Measurements from ENCODE around the gene SLC22A4.

Gene SLC22A4

GRCh38 chr5:132342291-132343180, 48.3 kb downstream of the SLC22A4 start:
- no peaks in the 10 kb centered on the region for H3K4me1 ChIP-seq (ENCODE audit: control insufficient read depth, low read depth, low read length)
- no peaks in the 10 kb centered on the region for H3K36me3 ChIP-seq (ENCODE audit: control insufficient read depth, low read depth, low read length)
- no peak overlapping the region for H3K27ac ChIP-seq (ENCODE audit: low read length)
- no peaks in the 10 kb centered on the region for H3K9me3 ChIP-seq (ENCODE audit: control insufficient read depth, low read depth, low read length)
- no peak overlapping the region for H3K9ac ChIP-seq (ENCODE audit: low read length)
- H3K27me3 ChIP-seq (ENCODE audit: control insufficient read depth, insufficient read depth, low read length), result no peaks in the 10 kb centered on the region
- H3K4me3 ChIP-seq (ENCODE audit: low read length), result no peak overlapping the region

- Histone ChIP-seq H3K4me1 (ENCODE audit: control insufficient read depth, low read depth, low read length) (no peaks in the 10 kb centered on the region), H3K27me3 (ENCODE audit: control insufficient read depth, insufficient read depth, low read length) (no peaks in the 10 kb centered on the region), H3K27ac (ENCODE audit: low read length) (no peak overlapping the region), H3K4me3 (ENCODE audit: low read length) (no peak overlapping the region), H3K9me3 (ENCODE audit: control insufficient read depth, low read depth, low read length) (no peaks in the 10 kb centered on the region), H3K36me3 (ENCODE audit: control insufficient read depth, low read depth, low read length) (no peaks in the 10 kb centered on the region), H3K9ac (ENCODE audit: low read length) (no peak overlapping the region)
Observed at GRCh38 chr5:132344775-132345514, 50.8 kb downstream of the SLC22A4 start.

- H3K4me1 ChIP-seq (ENCODE audit: control insufficient read depth, low read depth, low read length), result peaks cover 11% of the 10 kb centered on the region
- no peak overlapping the region for H3K27ac ChIP-seq (ENCODE audit: low read length)
- H3K4me3 ChIP-seq (ENCODE audit: low read length), result no peak overlapping the region
- H3K36me3 ChIP-seq (ENCODE audit: control insufficient read depth, low read depth, low read length), result no peaks in the 10 kb centered on the region
- no peaks in the 10 kb centered on the region for H3K9me3 ChIP-seq (ENCODE audit: control insufficient read depth, low read depth, low read length)
- H3K27me3 ChIP-seq (ENCODE audit: control insufficient read depth, insufficient read depth, low read length), result no peaks in the 10 kb centered on the region
- no peak overlapping the region for H3K9ac ChIP-seq (ENCODE audit: low read length)
Observed at GRCh38 chr5:132353486-132353995, 59.3 kb downstream of the SLC22A4 start.

DNA sequence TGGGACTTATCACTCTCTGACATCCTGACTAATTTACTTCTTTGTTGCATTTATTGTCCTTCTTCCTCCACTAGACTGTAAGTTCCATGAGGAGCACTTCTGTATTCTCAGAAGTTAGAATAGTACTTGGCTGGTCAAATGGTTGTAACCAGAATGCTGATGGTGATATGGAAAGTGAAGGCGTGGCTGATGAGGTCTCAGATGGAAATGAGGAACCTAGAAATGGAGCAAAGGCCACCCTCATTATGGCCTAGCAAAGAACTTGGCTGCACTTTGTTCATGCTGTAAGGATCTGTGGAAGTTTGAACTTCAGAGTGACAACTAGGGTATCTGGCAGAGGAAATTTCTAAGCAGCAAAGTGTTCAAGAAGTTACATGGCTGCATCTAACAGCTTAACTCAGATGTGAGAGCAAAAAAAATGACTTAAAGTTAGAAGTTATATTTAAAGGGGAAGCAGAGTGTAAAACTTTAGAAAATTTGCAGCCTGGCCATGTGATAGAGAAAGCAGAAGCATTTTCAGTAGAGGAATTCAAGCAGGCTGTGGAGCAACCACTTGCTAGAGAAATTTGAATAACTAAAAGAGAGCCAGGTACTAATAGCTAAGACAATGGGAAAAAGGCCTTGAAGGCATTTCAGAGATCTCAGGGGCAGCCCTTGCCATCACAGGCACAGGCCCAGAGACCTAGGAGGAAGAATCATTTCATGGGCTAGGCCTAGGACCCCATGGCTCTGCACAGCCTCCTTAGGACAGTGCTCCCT, 60.4 kb downstream of the SLC22A4 start:
- no peak overlapping the region for H3K9ac ChIP-seq (ENCODE audit: low read length)
- H3K27ac ChIP-seq (ENCODE audit: low read length), result no peak overlapping the region
- peaks cover 11% of the 10 kb centered on the region for H3K4me1 ChIP-seq (ENCODE audit: control insufficient read depth, low read depth, low read length)
- no peaks in the 10 kb centered on the region for H3K27me3 ChIP-seq (ENCODE audit: control insufficient read depth, insufficient read depth, low read length)
- H3K9me3 ChIP-seq (ENCODE audit: control insufficient read depth, low read depth, low read length), result no peaks in the 10 kb centered on the region
- no peaks in the 10 kb centered on the region for H3K36me3 ChIP-seq (ENCODE audit: control insufficient read depth, low read depth, low read length)
- no peak overlapping the region for H3K4me3 ChIP-seq (ENCODE audit: low read length)

GRCh38 chr5:132355140-132355765, 61.1 kb downstream of the SLC22A4 start:
- no peaks in the 10 kb centered on the region for H3K27me3 ChIP-seq (ENCODE audit: control insufficient read depth, insufficient read depth, low read length)
- no peak overlapping the region for H3K9ac ChIP-seq (ENCODE audit: low read length)
- no peaks in the 10 kb centered on the region for H3K9me3 ChIP-seq (ENCODE audit: control insufficient read depth, low read depth, low read length)
- peaks cover 11% of the 10 kb centered on the region for H3K4me1 ChIP-seq (ENCODE audit: control insufficient read depth, low read depth, low read length)
- H3K4me3 ChIP-seq (ENCODE audit: low read length), result no peak overlapping the region
- H3K27ac ChIP-seq (ENCODE audit: low read length), result no peak overlapping the region
- no peaks in the 10 kb centered on the region for H3K36me3 ChIP-seq (ENCODE audit: control insufficient read depth, low read depth, low read length)

- Histone ChIP-seq H3K4me3 (ENCODE audit: low read length) (no peak overlapping the region), H3K9me3 (ENCODE audit: control insufficient read depth, low read depth, low read length) (no peaks in the 10 kb centered on the region), H3K27me3 (ENCODE audit: control insufficient read depth, insufficient read depth, low read length) (no peaks in the 10 kb centered on the region), H3K9ac (ENCODE audit: low read length) (no peak overlapping the region), H3K27ac (ENCODE audit: low read length) (no peak overlapping the region), H3K36me3 (ENCODE audit: control insufficient read depth, low read depth, low read length) (no peaks in the 10 kb centered on the region), H3K4me1 (ENCODE audit: control insufficient read depth, low read depth, low read length) (peaks cover 11% of the 10 kb centered on the region)
Observed at GRCh38 chr5:132358775-132359174, 64.6 kb downstream of the SLC22A4 start.

DNA sequence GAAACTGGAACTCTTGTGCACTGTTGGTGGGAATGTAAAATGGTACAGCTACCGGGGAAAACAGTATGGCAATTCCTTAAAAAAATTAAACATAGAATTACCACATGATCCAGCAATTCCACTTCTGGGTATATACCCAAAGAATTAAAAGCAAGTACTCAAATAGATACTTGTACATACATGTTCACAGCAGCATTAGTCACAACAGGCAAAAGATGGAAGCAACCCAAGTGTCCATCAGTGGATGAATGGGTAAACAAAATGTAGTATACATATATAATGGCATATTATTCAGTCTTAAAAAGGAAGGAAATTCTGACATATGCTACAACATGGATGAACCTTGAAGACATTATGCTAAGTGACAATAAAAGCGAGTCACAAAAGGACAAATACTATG, 67.9 kb downstream of the SLC22A4 start:
- H3K9me3 ChIP-seq (ENCODE audit: control insufficient read depth, low read depth, low read length), result no peaks in the 10 kb centered on the region
- no peaks in the 10 kb centered on the region for H3K27me3 ChIP-seq (ENCODE audit: control insufficient read depth, insufficient read depth, low read length)
- H3K27ac ChIP-seq (ENCODE audit: low read length), result no peak overlapping the region
- H3K9ac ChIP-seq (ENCODE audit: low read length), result no peak overlapping the region
- no peaks in the 10 kb centered on the region for H3K36me3 ChIP-seq (ENCODE audit: control insufficient read depth, low read depth, low read length)
- no peak overlapping the region for H3K4me3 ChIP-seq (ENCODE audit: low read length)
- H3K4me1 ChIP-seq (ENCODE audit: control insufficient read depth, low read depth, low read length), result no peaks in the 10 kb centered on the region

DNA sequence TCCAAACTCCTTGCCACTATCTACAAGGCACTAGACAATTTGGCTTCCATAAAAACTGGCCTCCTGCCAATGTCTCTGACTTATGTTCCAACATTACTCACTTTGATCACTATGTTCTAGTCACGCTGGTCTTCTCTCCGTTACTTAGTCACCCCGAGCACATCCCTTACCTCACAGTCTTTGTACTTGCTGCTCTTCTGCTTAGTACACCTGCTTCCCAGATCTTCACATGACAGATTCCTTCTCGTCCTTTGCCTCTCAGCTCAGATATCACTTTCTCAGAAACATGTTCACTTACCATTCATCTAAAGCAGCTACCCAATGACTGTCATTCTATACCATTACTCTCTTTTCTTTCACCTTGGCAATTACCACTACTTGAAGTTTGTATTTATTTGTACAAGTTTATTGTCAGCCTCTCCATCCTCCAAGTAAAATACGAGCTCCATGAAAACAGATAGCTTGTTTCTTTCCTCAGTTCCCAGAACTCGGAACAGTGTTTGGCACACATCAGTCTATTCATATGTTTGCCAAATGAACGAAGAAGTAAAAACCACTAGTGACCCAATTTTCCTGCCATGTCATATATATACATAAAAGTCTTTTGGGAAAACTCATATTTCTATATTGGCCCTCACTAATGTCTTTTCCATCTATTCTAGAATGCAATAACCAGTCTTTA, 69.4 kb downstream of the SLC22A4 start:
- Histone ChIP-seq H3K27me3 (ENCODE audit: control insufficient read depth, insufficient read depth, low read length) (no peaks in the 10 kb centered on the region), H3K4me1 (ENCODE audit: control insufficient read depth, low read depth, low read length) (no peaks in the 10 kb centered on the region), H3K9me3 (ENCODE audit: control insufficient read depth, low read depth, low read length) (no peaks in the 10 kb centered on the region), H3K4me3 (ENCODE audit: low read length) (no peak overlapping the region), H3K36me3 (ENCODE audit: control insufficient read depth, low read depth, low read length) (no peaks in the 10 kb centered on the region), H3K27ac (ENCODE audit: low read length) (no peak overlapping the region), H3K9ac (ENCODE audit: low read length) (no peak overlapping the region)

DNA sequence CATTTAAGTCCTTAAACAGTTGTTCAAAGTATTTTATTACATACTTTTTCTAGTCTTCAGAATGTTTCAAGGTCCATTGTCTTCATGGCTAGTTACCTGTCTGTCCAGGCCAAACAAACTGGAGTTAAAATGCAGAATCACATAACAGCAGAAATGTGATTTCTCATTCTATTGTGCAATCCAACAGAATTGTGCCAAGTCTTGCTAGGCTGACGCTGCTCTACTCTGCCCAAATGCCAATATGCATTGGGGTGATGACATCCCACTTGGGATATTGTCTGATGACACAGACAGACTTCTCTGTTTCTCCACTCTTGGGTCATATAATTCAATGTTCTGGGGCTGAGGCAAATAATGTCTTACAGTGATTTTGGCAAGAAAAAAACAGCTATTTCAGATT, 70.1 kb downstream of the SLC22A4 start:
- Histone ChIP-seq H3K9ac (ENCODE audit: low read length) (no peak overlapping the region), H3K36me3 (ENCODE audit: control insufficient read depth, low read depth, low read length) (no peaks in the 10 kb centered on the region), H3K4me1 (ENCODE audit: control insufficient read depth, low read depth, low read length) (no peaks in the 10 kb centered on the region), H3K9me3 (ENCODE audit: control insufficient read depth, low read depth, low read length) (no peaks in the 10 kb centered on the region), H3K27me3 (ENCODE audit: control insufficient read depth, insufficient read depth, low read length) (no peaks in the 10 kb centered on the region), H3K4me3 (ENCODE audit: low read length) (no peak overlapping the region), H3K27ac (ENCODE audit: low read length) (no peak overlapping the region)

GRCh38 chr5:132365213-132365612, 71.0 kb downstream of the SLC22A4 start:
- no peak overlapping the region for H3K9ac ChIP-seq (ENCODE audit: low read length)
- no peaks in the 10 kb centered on the region for H3K9me3 ChIP-seq (ENCODE audit: control insufficient read depth, low read depth, low read length)
- H3K4me1 ChIP-seq (ENCODE audit: control insufficient read depth, low read depth, low read length), result no peaks in the 10 kb centered on the region
- peaks cover 6% of the 10 kb centered on the region for H3K27me3 ChIP-seq (ENCODE audit: control insufficient read depth, insufficient read depth, low read length)
- no peak overlapping the region for H3K4me3 ChIP-seq (ENCODE audit: low read length)
- H3K36me3 ChIP-seq (ENCODE audit: control insufficient read depth, low read depth, low read length), result no peaks in the 10 kb centered on the region
- H3K27ac ChIP-seq (ENCODE audit: low read length), result no peak overlapping the region
